ENCODE measurements around the gene BCAR3.

BCAR3 gene

GRCh38 chr1:93681101-93681988 lies at the start of gene BCAR3:
Gene BCAR3 (minus strand): TSS chr1:93681837. CDS start chr1:93674930, 6,907 bp downstream.
- DNase-seq = peak; percentile 54

- DNase-seq = no peak
Measured at GRCh38 chr1:93730621-93731020, 49.0 kb upstream of the BCAR3 start.

GRCh38 chr1:93729906-93730305 lies 48.3 kb upstream of the BCAR3 start:
- DNase-seq = no peak

GRCh38 chr1:93729502-93729901 lies 47.9 kb upstream of the BCAR3 start:
- no peak for DNase-seq

- DNase-seq = no peak
Measured at GRCh38 chr1:93728480-93729131, 47.0 kb upstream of the BCAR3 start.

- DNase-seq = no peak
Measured at GRCh38 chr1:93723733-93724270, 42.2 kb upstream of the BCAR3 start.

GRCh38 chr1:93723110-93723509 lies 41.5 kb upstream of the BCAR3 start:
- DNase-seq = no peak

- no peak for DNase-seq
Measured at GRCh38 chr1:93722081-93723031, 40.7 kb upstream of the BCAR3 start.

GRCh38 chr1:93720956-93721626 lies 39.5 kb upstream of the BCAR3 start:
- no peak for DNase-seq

GRCh38 chr1:93717640-93718039 lies 36.0 kb upstream of the BCAR3 start:
- DNase-seq = no peak

GRCh38 chr1:93716941-93717368 lies 35.3 kb upstream of the BCAR3 start:
- no peak for DNase-seq

- DNase-seq = no peak
Measured at GRCh38 chr1:93716163-93716562, 34.5 kb upstream of the BCAR3 start.

- no peak for DNase-seq
Measured at GRCh38 chr1:93715529-93716126, 34.0 kb upstream of the BCAR3 start.

GRCh38 chr1:93714356-93714755 lies 32.7 kb upstream of the BCAR3 start:
- no peak for DNase-seq

- no peak for DNase-seq
Measured at GRCh38 chr1:93713341-93713740, 31.7 kb upstream of the BCAR3 start.

- no peak for DNase-seq
Measured at GRCh38 chr1:93712741-93713140, 31.1 kb upstream of the BCAR3 start.

- no peak for DNase-seq
Measured at GRCh38 chr1:93710499-93711453, 29.1 kb upstream of the BCAR3 start.

GRCh38 chr1:93708734-93709481 lies 27.3 kb upstream of the BCAR3 start:
- no peak for DNase-seq

- DNase-seq = no peak
Measured at GRCh38 chr1:93707956-93708355, 26.3 kb upstream of the BCAR3 start.

All from 8988T (cell line).